ENCODE measurements around the gene PLEKHA6. TPM values are rescaled to one million over a fixed set of nuclear protein-coding genes. Genes with fewer than 3 reads are reported as not detected.

The PLEKHA6 gene
- total and polyA plus RNA-seq, 2 of the 4 experiments (the other 2 are of a cell fraction): 8.2 to 19.9 TPM

GRCh38 chr1:204260601-204261197 lies 99.0 kb downstream of the PLEKHA6 start:
- Histone ChIP-seq H3K27me3 (ENCODE audit: control insufficient read depth, insufficient read depth, low read length) (no peaks in the 10 kb centered on the region), H2BK120ac (ENCODE audit: low read depth, low read length) (no peak overlapping the region), H3K9ac (ENCODE audit: low read depth, low read length) (no peak overlapping the region), H3K9me3 (ENCODE audit: control insufficient read depth, insufficient read depth, low read length) (no peaks in the 10 kb centered on the region), H3K27ac (ENCODE audit: insufficient read depth, low read length) (no peak overlapping the region), H3K4me3 (ENCODE audit: insufficient read depth, low read depth, low read length) (no peak overlapping the region), H4K8ac (ENCODE audit: low read depth in 2 of 2, low read length in 2 of 2) (no peak overlapping the region), H3K18ac (ENCODE audit: low read depth, low read length) (no peak overlapping the region), H3K9me1 (ENCODE audit: insufficient read depth, low read length) (peaks cover 8% of the 10 kb centered on the region; the same call in 1 of the 2 replicates), H2AK9ac (replicated peaks; ENCODE audit: low read depth, low read length, poor library complexity) (no peak overlapping the region), H2BK20ac (ENCODE audit: low read depth, low read length) (no peak overlapping the region), H3K79me1 (ENCODE audit: low read depth in 1 of 2, low read length in 2 of 2) (no peaks in the 10 kb centered on the region), H4K20me1 (ENCODE audit: insufficient read depth, low read length) (no peaks in the 10 kb centered on the region), H3K56ac (ENCODE audit: extremely low read depth, insufficient read depth, low read length) (no peak overlapping the region), H2BK15ac (ENCODE audit: low read depth, low read length) (no peak overlapping the region), H3K14ac (replicated peaks; ENCODE audit: low read depth, low read length) (no peak overlapping the region), H3K4ac (ENCODE audit: low read depth, low read length) (no peak overlapping the region), H2AK5ac (ENCODE audit: low read depth, low read length) (no peak overlapping the region), H2BK5ac (ENCODE audit: low read depth, low read length, poor library complexity, severe bottlenecking) (no peak overlapping the region), H4K5ac (ENCODE audit: low read depth, low read length) (no peak overlapping the region), H3K23ac (ENCODE audit: low read depth, low read length) (no peak overlapping the region), H3K4me1 (ENCODE audit: control insufficient read depth, insufficient read depth, low read length) (peaks cover 19% of the 10 kb centered on the region), H2AFZ (replicated peaks; ENCODE audit: low read length, poor library complexity) (no peak overlapping the region), H4K91ac (ENCODE audit: insufficient read depth, low read depth, low read length) (no peak overlapping the region), H3K4me2 (ENCODE audit: low read depth, low read length) (no peak overlapping the region), H3K36me3 (ENCODE audit: control insufficient read depth, insufficient read depth, low read length) (peaks cover 26% of the 10 kb centered on the region)
- intact Hi-C loops (cut with micrococcal nuclease): no loop called here
- 100% methylated on average over 2 of the region's 14 CpGs; no CpG with 5 or more reads in 1 of the 2 experiments for WGBS, 2 experiments (ENCODE audit: extremely low coverage in 2 of 2, insufficient read length in 1 of 2)
- in situ Hi-C loops (cut with MboI; ENCODE audit: low sequenced_read_pairs): no loop called here
- dilution Hi-C loops (cut with HindIII; ENCODE audit: low sequenced_read_pairs, unreplicated experiment): no loop called here
- DNase-seq: no peak
- TF ChIP-seq CTCF (conservative IDR thresholded peaks at IDR 0.05; ENCODE audit: low read depth, low read length): no peak
- TF ChIP-seq ELK1 (IDR thresholded peaks at IDR 0.05; ENCODE audit: borderline replicate concordance, low read depth, low read length): no peak
- no peak for TF ChIP-seq MAZ (IDR thresholded peaks at IDR 0.05; ENCODE audit: borderline replicate concordance, low read depth, low read length)
- no peak for TF ChIP-seq NFE2L2 (IDR thresholded peaks at IDR 0.05; ENCODE audit: low read depth, low read length)
- TF ChIP-seq RAD21 (IDR thresholded peaks at IDR 0.05; ENCODE audit: low read length): no peak
- no peak for TF ChIP-seq FOS (IDR thresholded peaks at IDR 0.05; ENCODE audit: low read depth, low read length)
- no peak for TF ChIP-seq CHD1 (IDR thresholded peaks at IDR 0.05; ENCODE audit: low read depth, low read length)
- no peak for TF ChIP-seq RCOR1 (IDR thresholded peaks at IDR 0.05; ENCODE audit: insufficient replicate concordance, low read length)
- no peak for TF ChIP-seq SMC3 (IDR thresholded peaks at IDR 0.05; ENCODE audit: low read depth, low read length)
- TF ChIP-seq BHLHE40 (IDR thresholded peaks at IDR 0.05; ENCODE audit: low read depth, low read length): no peak
- TF ChIP-seq USF2 (IDR thresholded peaks at IDR 0.05; ENCODE audit: low read depth, low read length): no peak
- TF ChIP-seq POLR2A (IDR thresholded peaks at IDR 0.05; ENCODE audit: low read depth, low read length): no peak
- CTCF ChIA-PET: no interaction called here
- BruUV-seq (replicated peaks): no TSS peak
- no peak for ATAC-seq (ENCODE audit: low read depth)
- POLR2A ChIA-PET (ENCODE audit: unreplicated experiment): no interaction called here

All from IMR-90 (cell line).